A204.1 (cell line): ENCODE measurements around the gene IL17REL.

Experiments used
- FAIRE-seq: peaks from 2 replicates; lab custom pipeline; 2012; peaks lifted over from hg19 to GRCh38; lab: Jason Lieb, UNC

IL17REL gene

GRCh38 chr22:50022171-50022819 lies 9.7 kb upstream of the IL17REL start:
- FAIRE-seq, result no peak

GRCh38 chr22:50020606-50021005 lies 8.0 kb upstream of the IL17REL start:
- no peak for FAIRE-seq

- FAIRE-seq, result no peak
Observed at GRCh38 chr22:50019316-50019715, 6.8 kb upstream of the IL17REL start.

GRCh38 chr22:50018608-50019285 lies 6.2 kb upstream of the IL17REL start:
- no peak for FAIRE-seq

- no peak for FAIRE-seq
Observed at GRCh38 chr22:50017701-50018224, 5.2 kb upstream of the IL17REL start.

- no peak for FAIRE-seq
Observed at GRCh38 chr22:50016988-50017700, 4.6 kb upstream of the IL17REL start.

GRCh38 chr22:50016308-50016987 lies 3.9 kb upstream of the IL17REL start:
- no peak for FAIRE-seq

- FAIRE-seq, result no peak
Observed at GRCh38 chr22:50015451-50016307, 3.1 kb upstream of the IL17REL start.

- no peak for FAIRE-seq
Observed at GRCh38 chr22:50014655-50015401, 2.3 kb upstream of the IL17REL start.

- no peak for FAIRE-seq
Observed at GRCh38 chr22:50014053-50014501, 1.5 kb upstream of the IL17REL start.

GRCh38 chr22:50011447-50012210 lies 936 bp downstream of the IL17REL start:
- FAIRE-seq, result no peak

- FAIRE-seq, result no peak
Observed at GRCh38 chr22:50010676-50011446, 1.7 kb downstream of the IL17REL start.

- no peak for FAIRE-seq
Observed at GRCh38 chr22:50009765-50010675, 2.5 kb downstream of the IL17REL start.

GRCh38 chr22:50009251-50009650 lies 3.3 kb downstream of the IL17REL start:
- FAIRE-seq, result no peak

- no peak for FAIRE-seq
Observed at GRCh38 chr22:50008151-50009040, 4.2 kb downstream of the IL17REL start.

- FAIRE-seq, result no peak
Observed at GRCh38 chr22:50007057-50007511, 5.5 kb downstream of the IL17REL start.

GRCh38 chr22:50004918-50005317 lies 7.6 kb downstream of the IL17REL start:
- FAIRE-seq, result no peak
